DMS 273 (cell line): ENCODE results near the gene PITHD1.
"Not testable (repeated sequence)": the region's sequence is repeated elsewhere in the genome, so short reads cannot be mapped to it uniquely, and the experiment has no call there.

ENCODE experiments used
- DNase-seq: peaks from one replicate; lab custom pipeline; 2025; ENCODE audit not compliant: unreplicated experiment; lab: John Stamatoyannopoulos, UW

The PITHD1 gene

GRCh38 chr1:23777979-23778814, at the start of gene PITHD1:
Gene PITHD1, plus strand, starts transcription at chr1:23778418. Its CDS starts 98 bp downstream, at chr1:23778516.
- peak; percentile 94 for DNase-seq

GRCh38 chr1:23732363-23733224, 45.6 kb upstream of the PITHD1 start:
- no peak for DNase-seq

- DNase-seq: not testable (repeated sequence)
These were observed 44.9 kb upstream of the PITHD1 start for GRCh38 chr1:23733281-23733680.

- DNase-seq: no peak
These were observed 41.6 kb upstream of the PITHD1 start for GRCh38 chr1:23736437-23737134.

GRCh38 chr1:23741609-23742008, 36.6 kb upstream of the PITHD1 start:
- no peak for DNase-seq

GRCh38 chr1:23742670-23743286, 35.4 kb upstream of the PITHD1 start:
- DNase-seq: no peak

GRCh38 chr1:23743287-23744152, 34.7 kb upstream of the PITHD1 start, which contains the start of gene ELOA:
Gene ELOA, plus strand, starts transcription at chr1:23743471. Its CDS starts 33 bp downstream, at chr1:23743504.
- peak; percentile 92 for DNase-seq

- peak; percentile 83 for DNase-seq
These were observed 32.7 kb upstream of the PITHD1 start for GRCh38 chr1:23745515-23745914.

GRCh38 chr1:23748016-23748415, 30.2 kb upstream of the PITHD1 start:
- no peak for DNase-seq

GRCh38 chr1:23751050-23751814, 27.0 kb upstream of the PITHD1 start:
- peak; percentile 76 for DNase-seq

GRCh38 chr1:23751815-23752200, 26.4 kb upstream of the PITHD1 start:
- no peak for DNase-seq

- DNase-seq: no peak
These were observed 25.3 kb upstream of the PITHD1 start for GRCh38 chr1:23752909-23753308.

GRCh38 chr1:23756676-23757075, 21.5 kb upstream of the PITHD1 start:
- DNase-seq: no peak

GRCh38 chr1:23757812-23758211, 20.4 kb upstream of the PITHD1 start:
- DNase-seq: no peak

- DNase-seq: no peak
These were observed 18.9 kb upstream of the PITHD1 start for GRCh38 chr1:23759277-23759676.

GRCh38 chr1:23763041-23763577, 15.1 kb upstream of the PITHD1 start:
- DNase-seq: peak; percentile 46

GRCh38 chr1:23768733-23769132, 9.5 kb upstream of the PITHD1 start:
- no peak for DNase-seq

GRCh38 chr1:23772049-23772853, 6.0 kb upstream of the PITHD1 start:
- peak; percentile 91 for DNase-seq
